ENCODE results near the gene ROBO1. TPM values are rescaled to one million over a fixed set of nuclear protein-coding genes. Genes with fewer than 3 reads are reported as not detected.

Gene ROBO1
- total RNA-seq, 4 donors from 2014 or later = 25.0 to 42.6 (median 35.7) TPM

GRCh38 chr3:78734048-78734637 is 1033.7 kb downstream of the ROBO1 start:
- intact Hi-C loops (cut with DNase I) = no loop called here
- no peak overlapping the region for H3K4me3 ChIP-seq
- no peaks in the 10 kb centered on the region for H3K9me3 ChIP-seq
- H3K4me1 ChIP-seq = peaks cover 0 to 8% (median 5%) of the 10 kb centered on the region in 3 donors
- DNase-seq = no peak
- H3K27ac ChIP-seq = no peak overlapping the region
- no peak for TF ChIP-seq POLR2A (IDR thresholded peaks at IDR 0.05)
- no peak for TF ChIP-seq CTCF (IDR thresholded peaks at IDR 0.05)
- WGBS, 2 donors = 79 to 87% methylated on average over 3 of the region's 3 CpGs
- H3K27me3 ChIP-seq = no peaks in the 10 kb centered on the region
- no peaks in the 10 kb centered on the region for H3K36me3 ChIP-seq

- H3K9me3 ChIP-seq = no peaks in the 10 kb centered on the region
- 81 to 92% methylated on average over 1 of the region's 1 CpG for WGBS, 2 donors
These were observed 1034.9 kb downstream of the ROBO1 start for GRCh38 chr3:78732893-78733292.

DNA sequence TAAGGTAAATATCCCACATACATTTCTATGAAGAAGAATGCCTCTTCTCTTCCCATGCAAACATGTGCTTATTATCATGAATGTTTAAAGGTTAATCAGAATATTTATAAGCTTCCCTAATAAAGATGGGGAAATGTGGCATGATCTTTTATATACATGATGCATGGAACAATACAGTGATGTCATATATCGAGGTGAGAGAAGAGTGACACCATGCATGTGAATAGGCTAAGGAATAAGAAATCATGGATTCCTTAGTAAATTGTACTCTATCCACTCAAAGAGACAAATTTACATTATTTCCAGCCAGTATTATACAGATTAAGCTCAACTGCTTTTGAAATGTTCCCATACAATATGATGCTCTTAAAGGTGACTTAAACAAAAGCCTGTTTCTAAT is 1035.3 kb downstream of the ROBO1 start:
- Histone ChIP-seq H3K4me3 (no peak overlapping the region), H3K27me3 (no peaks in the 10 kb centered on the region), H3K9me3 (no peaks in the 10 kb centered on the region), H3K27ac (no peak overlapping the region), H3K36me3 (no peaks in the 10 kb centered on the region), H3K4me1 (peaks cover 0 to 19% (median 11%) of the 10 kb centered on the region in 3 donors)
- no peak for DNase-seq
- TF ChIP-seq POLR2A (IDR thresholded peaks at IDR 0.05) = no peak
- TF ChIP-seq CTCF (IDR thresholded peaks at IDR 0.05) = no peak
- intact Hi-C loops (cut with DNase I) = no loop called here
- WGBS, 2 donors = 81 to 86% methylated on average over 1 of the region's 1 CpG

More at GRCh38 chr3:78732893-78733292, 1034.9 kb downstream of the ROBO1 start:
- Histone ChIP-seq H3K4me1 (peaks cover 0 to 20% (median 11%) of the 10 kb centered on the region in 3 donors), H3K27me3 (no peaks in the 10 kb centered on the region), H3K36me3 (no peaks in the 10 kb centered on the region), H3K27ac (no peak overlapping the region), H3K4me3 (no peak overlapping the region)
- no peak for TF ChIP-seq POLR2A (IDR thresholded peaks at IDR 0.05)
- no peak for TF ChIP-seq CTCF (IDR thresholded peaks at IDR 0.05)
- no peak for DNase-seq
- intact Hi-C loops (cut with DNase I) = no loop called here

GRCh38 chr3:78729946-78730345 is 1037.9 kb downstream of the ROBO1 start:
- no peak overlapping the region for H3K4me3 ChIP-seq
- H3K9me3 ChIP-seq = no peaks in the 10 kb centered on the region
- no peak for DNase-seq
- WGBS, 2 donors = 83% methylated on average over 1 of the region's 1 CpG; no CpG with 5 or more reads in 1 of the 2 donors
- H3K36me3 ChIP-seq = no peaks in the 10 kb centered on the region
- intact Hi-C loops (cut with DNase I) = no loop called here
- H3K27ac ChIP-seq = no peak overlapping the region
- no peaks in the 10 kb centered on the region for H3K27me3 ChIP-seq
- no peak for TF ChIP-seq CTCF (IDR thresholded peaks at IDR 0.05)
- TF ChIP-seq POLR2A (IDR thresholded peaks at IDR 0.05) = no peak
- peaks cover 0 to 15% (median 8%) of the 10 kb centered on the region in 3 donors for H3K4me1 ChIP-seq

- Histone ChIP-seq H3K4me1 (peaks cover 0 to 21% (median 8%) of the 10 kb centered on the region in 3 donors), H3K27me3 (no peaks in the 10 kb centered on the region), H3K4me3 (no peak overlapping the region), H3K36me3 (no peaks in the 10 kb centered on the region), H3K9me3 (no peaks in the 10 kb centered on the region), H3K27ac (no peak overlapping the region)
- TF ChIP-seq POLR2A (IDR thresholded peaks at IDR 0.05) (no peak), CTCF (IDR thresholded peaks at IDR 0.05) (no peak)
- intact Hi-C loops (cut with DNase I) = no loop called here
- DNase-seq = no peak
- WGBS, 2 donors = 24 to 32% methylated on average over 5 of the region's 5 CpGs
These were observed 1039.2 kb downstream of the ROBO1 start for GRCh38 chr3:78728406-78729145.
